Smooth muscle cell (in vitro differentiated cells): Measurements from ENCODE around the gene KLRD1. TPM values are rescaled to one million over a fixed set of nuclear protein-coding genes. Genes with fewer than 3 reads are reported as not detected.
A peak's percentile ranks its signal among the peaks of the same experiment; 100 is the strongest.
"Not testable (repeated sequence)": the region's sequence is repeated elsewhere in the genome, so short reads cannot be mapped to it uniquely, and the experiment has no call there.

Experiments
- DNase-seq: peaks from one replicate; lab custom pipeline; 2025; ENCODE audit not compliant: unreplicated experiment; lab: John Stamatoyannopoulos, UW
- H2AFZ ChIP-seq: fragments of 200-600 bp; sonication (generic); 2 replicates; pipeline ENCODE4 v1.6.0; 2016; ENCODE audit warnings: antibody characterized with exemption, low read depth, mild to moderate bottlenecking
- H3F3A ChIP-seq: fragments of 200-600 bp; sonication (generic); 2 replicates; pipeline ENCODE4 v1.6.0; 2017; ENCODE audit warnings: antibody characterized with exemption, low read depth
- H3K27ac ChIP-seq: fragments of 200-600 bp; sonication (generic); 2 replicates; pipeline ENCODE4 v1.5.1; 2016; ENCODE audit warnings: low read depth, mild to moderate bottlenecking
- H3K27me3 ChIP-seq: fragments of 200-600 bp; sonication (generic); 2 replicates; pipeline ENCODE4 v1.6.1; 2016; ENCODE audit warnings: low read depth, mild to moderate bottlenecking
- H3K36me3 ChIP-seq: fragments of 200-600 bp; sonication (generic); 2 replicates; pipeline ENCODE4 v1.5.1; 2016; ENCODE audit warnings: low read depth
- H3K4me1 ChIP-seq: fragments of 200-600 bp; sonication (generic); 2 replicates; pipeline ENCODE4 v1.5.1; 2016; ENCODE audit warnings: low read depth
- H3K4me2 ChIP-seq: fragments of 200-600 bp; sonication (generic); 2 replicates; pipeline ENCODE4 v1.6.0; 2016; ENCODE audit warnings: mild to moderate bottlenecking
- H3K4me3 ChIP-seq: fragments of 200-600 bp; sonication (generic); 2 replicates; pipeline ENCODE4 v1.5.1; 2016; ENCODE audit warnings: mild to moderate bottlenecking
- H3K79me2 ChIP-seq: fragments of 200-600 bp; sonication (generic); 2 replicates; pipeline ENCODE4 v1.6.0; 2016; ENCODE audit warnings: low read depth, mild to moderate bottlenecking
- H3K9ac ChIP-seq: fragments of 200-600 bp; sonication (generic); 2 replicates; pipeline ENCODE4 v1.6.0; 2016; ENCODE audit warnings: low read depth
- H3K9me3 ChIP-seq: fragments of 200-600 bp; sonication (generic); replicated peaks from 2 replicates; pipeline ENCODE4 v1.5.1; 2016; ENCODE audit warnings: low read depth
- H4K20me1 ChIP-seq: fragments of 200-600 bp; sonication (generic); 2 replicates; pipeline ENCODE4 v1.6.0; 2016; ENCODE audit warnings: low read depth
- WGBS: methylation state at CpG from one replicate; pipeline ENCODE4 v1.1.7; 2016; ENCODE audit warnings: low lambda C conversion rate; 5-methylcytosine and 5-hydroxymethylcytosine counted together
- polyA plus RNA-seq: library from polyadenylated mRNA; unstranded; fragments of >200 nt; fragmentation: Nextera tagmentation; extraction: Ambion mirVana; gene quantifications from 2 replicates; pipeline ENCODE4 v1.2.1, GENCODE V29; 2016
- total RNA-seq: library from RNA; depleted of rRNA; stranded (reverse); fragments of >200 nt; gene quantifications from 2 replicates; pipeline ENCODE4 v1.2.3, GENCODE V29; 2014
- TF ChIP-seq, protein P1 (sequence below): fragments of 200-600 bp; sonication (generic); IDR thresholded peaks from 2 replicates; pipeline ENCODE4 v1.5.1; 2017; ENCODE audit warnings: borderline replicate concordance, mild to moderate bottlenecking, antibody characterized with exemption; ENCODE audit not compliant: insufficient read depth, poor library complexity, severe bottlenecking

KLRD1 gene
- total and polyA plus RNA-seq, 2 experiments from 2014 or later = 0.09 to 0.18 TPM

DNA sequence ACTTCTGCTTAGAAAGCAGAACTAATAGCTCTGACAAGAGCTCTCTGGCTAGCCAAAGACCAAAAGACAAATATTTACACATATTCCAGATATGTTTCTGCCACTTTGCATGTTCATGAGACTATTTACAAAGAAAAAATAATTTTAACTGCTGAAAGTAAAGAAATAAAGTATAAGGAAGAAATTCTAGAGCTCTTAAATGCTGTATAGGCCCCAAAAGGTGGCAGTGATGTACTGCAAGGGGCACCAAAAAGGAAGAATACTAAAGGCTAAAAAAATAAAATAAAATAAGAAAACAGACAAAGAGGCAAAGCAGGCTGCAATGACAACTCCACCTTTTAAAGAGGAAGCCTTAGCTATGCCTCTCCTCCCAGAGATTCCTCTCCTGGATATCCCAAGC is 59.2 kb downstream of the KLRD1 start:
- Histone ChIP-seq H3K4me1 (peaks cover 30% of the 10 kb centered on the region), H3K4me2 (peak overlapping the region; percentile 12), H3K79me2 (no peaks in the 10 kb centered on the region), H3K9ac (no peak overlapping the region), H3F3A (peaks cover 6% of the 10 kb centered on the region), H3K9me3 (no peaks in the 10 kb centered on the region), H3K27ac (peak overlapping the region; percentile 92), H2AFZ (peak overlapping the region; percentile 52), H3K27me3 (no peaks in the 10 kb centered on the region), H4K20me1 (no peaks in the 10 kb centered on the region), H3K4me3 (no peak overlapping the region), H3K36me3 (no peaks in the 10 kb centered on the region)
- DNase-seq = no peak
- TF ChIP-seq, protein P1, sequence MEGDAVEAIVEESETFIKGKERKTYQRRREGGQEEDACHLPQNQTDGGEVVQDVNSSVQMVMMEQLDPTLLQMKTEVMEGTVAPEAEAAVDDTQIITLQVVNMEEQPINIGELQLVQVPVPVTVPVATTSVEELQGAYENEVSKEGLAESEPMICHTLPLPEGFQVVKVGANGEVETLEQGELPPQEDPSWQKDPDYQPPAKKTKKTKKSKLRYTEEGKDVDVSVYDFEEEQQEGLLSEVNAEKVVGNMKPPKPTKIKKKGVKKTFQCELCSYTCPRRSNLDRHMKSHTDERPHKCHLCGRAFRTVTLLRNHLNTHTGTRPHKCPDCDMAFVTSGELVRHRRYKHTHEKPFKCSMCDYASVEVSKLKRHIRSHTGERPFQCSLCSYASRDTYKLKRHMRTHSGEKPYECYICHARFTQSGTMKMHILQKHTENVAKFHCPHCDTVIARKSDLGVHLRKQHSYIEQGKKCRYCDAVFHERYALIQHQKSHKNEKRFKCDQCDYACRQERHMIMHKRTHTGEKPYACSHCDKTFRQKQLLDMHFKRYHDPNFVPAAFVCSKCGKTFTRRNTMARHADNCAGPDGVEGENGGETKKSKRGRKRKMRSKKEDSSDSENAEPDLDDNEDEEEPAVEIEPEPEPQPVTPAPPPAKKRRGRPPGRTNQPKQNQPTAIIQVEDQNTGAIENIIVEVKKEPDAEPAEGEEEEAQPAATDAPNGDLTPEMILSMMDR = peak; percentile 21

DNA sequence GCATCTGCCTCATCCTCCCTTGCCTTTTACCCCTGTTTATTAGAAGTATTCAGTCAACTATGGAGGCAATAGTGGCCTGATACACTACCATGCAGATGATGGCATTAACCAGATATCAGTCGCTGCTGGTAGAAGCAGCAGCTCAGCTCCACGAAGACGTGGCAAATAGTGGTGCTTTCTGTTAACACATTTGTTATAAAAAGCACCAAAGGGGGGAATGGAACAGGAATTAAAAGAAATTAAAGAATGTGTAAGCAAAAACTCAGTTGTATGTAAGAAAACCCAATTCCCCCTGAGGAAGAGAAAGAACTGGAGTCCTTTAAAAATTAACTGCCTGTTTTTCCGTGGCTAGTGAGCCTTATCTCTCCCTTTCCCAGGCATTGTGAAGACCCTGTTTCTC is 60.0 kb downstream of the KLRD1 start:
- H3K9me3 ChIP-seq, H3K4me2 ChIP-seq, H3K27ac ChIP-seq, H3K27me3 ChIP-seq, H3K79me2 ChIP-seq, DNase-seq, H4K20me1 ChIP-seq, H3F3A ChIP-seq, H2AFZ ChIP-seq, H3K36me3 ChIP-seq, H3K4me3 ChIP-seq, H3K9ac ChIP-seq: not testable (repeated sequence)
- peaks cover 23% of the 10 kb centered on the region for H3K4me1 ChIP-seq
- 72% methylated on average over 4 of the region's 4 CpGs for WGBS

DNA sequence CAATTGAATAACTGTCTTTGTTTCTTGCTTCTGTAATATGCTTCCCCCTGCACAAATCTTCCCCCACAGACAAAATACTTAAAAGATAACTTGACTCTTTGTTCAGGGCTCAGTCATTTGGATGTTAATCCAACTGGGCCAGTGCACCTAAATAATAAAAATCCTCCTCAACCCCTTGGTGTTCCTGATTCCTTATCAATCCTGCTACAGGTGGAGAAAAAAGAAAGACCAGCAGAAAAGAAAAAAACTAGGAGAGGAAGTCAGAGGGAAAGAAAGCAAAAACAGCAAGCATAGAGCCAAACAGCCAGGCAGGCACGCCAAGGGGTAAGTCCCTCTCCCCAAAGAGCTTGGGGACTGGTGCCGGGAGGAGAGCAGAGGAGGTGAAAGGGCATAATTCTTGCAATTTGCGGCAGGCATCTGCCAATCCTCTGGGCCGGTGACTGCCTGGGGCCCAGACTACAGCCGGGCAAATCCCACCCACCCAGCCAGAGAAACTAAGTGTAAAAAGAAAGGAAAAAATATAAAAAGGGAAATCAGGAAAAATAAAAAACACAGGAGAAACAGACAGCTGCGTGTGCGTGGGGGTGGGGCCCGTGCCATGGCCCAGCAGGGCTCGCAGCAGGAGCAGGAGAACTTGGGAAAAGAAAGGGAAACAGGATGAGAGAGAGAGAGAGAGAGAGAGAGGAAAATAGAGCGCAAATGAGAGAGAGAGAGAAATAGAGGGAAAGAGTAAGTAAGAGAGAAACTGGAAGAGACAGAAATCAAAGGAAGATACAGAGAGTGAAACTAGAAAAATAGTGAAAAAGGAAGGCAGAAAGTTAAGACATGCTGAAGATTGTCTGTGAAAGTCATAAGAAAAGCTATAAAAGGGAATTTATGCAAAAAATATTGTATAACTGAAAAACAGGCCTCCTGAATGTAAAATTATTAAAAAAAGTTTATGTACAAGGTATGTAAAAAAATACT is 60.8 kb downstream of the KLRD1 start:
- Histone ChIP-seq H4K20me1 (no peaks in the 10 kb centered on the region), H3K4me1 (peaks cover 18% of the 10 kb centered on the region), H3K27ac (no peak overlapping the region), H3F3A (peaks cover 2% of the 10 kb centered on the region), H3K9ac (no peak overlapping the region), H3K79me2 (no peaks in the 10 kb centered on the region), H3K4me3 (no peak overlapping the region), H2AFZ (no peak overlapping the region), H3K36me3 (no peaks in the 10 kb centered on the region), H3K4me2 (no peak overlapping the region), H3K9me3 (no peaks in the 10 kb centered on the region), H3K27me3 (no peaks in the 10 kb centered on the region)
- TF ChIP-seq, protein P1 = no peak
- 96% methylated on average over 10 of the region's 10 CpGs for WGBS
- no peak for DNase-seq

DNA sequence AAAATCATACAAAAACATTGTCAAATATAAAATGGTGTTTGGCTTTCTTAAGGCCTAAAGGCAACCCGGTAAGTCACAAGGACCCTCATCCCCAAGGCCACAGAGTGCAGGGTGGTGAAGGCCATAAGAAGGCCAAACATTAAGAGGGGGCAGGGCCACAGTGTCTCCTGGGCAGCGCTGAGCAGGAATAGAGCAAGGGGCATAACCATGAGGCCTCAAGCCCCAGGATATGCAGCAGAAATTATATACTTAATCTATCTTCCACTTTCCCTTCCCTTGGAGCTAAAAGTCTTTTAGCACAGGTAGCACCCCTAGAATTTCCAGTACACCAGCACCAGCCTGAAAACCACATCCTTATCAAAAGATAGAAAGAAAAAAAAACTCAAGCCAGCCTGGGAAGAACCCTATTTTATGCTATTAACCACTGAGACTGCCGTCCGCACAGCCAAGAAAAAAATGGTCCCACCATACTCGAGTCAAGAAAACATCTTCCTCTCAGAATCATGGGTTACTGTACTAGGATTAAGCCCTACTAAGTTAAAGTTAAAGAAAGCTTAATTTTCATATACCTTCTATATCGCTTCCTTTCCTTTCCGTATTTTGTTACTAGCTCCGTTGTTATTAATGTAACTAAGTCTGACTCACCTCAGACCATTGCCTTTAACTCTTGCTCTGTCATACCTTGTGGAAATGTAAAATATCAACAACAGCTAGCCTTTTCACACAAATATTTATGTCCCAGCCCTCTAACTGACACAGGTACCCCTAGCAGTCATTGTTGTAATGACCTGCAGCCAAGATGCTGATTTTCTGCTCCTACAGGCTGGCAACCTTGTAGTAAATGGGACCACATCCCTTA is 62.1 kb downstream of the KLRD1 start:
- peaks cover 10% of the 10 kb centered on the region for H3K4me1 ChIP-seq
- no peak for DNase-seq
- H3F3A ChIP-seq = no peaks in the 10 kb centered on the region
- H3K27ac ChIP-seq = no peak overlapping the region
- TF ChIP-seq, protein P1 = no peak
- no peak overlapping the region for H2AFZ ChIP-seq
- H3K4me2 ChIP-seq = no peak overlapping the region
- no peaks in the 10 kb centered on the region for H3K36me3 ChIP-seq
- 94% methylated on average over 8 of the region's 8 CpGs for WGBS
- H3K9ac ChIP-seq = no peak overlapping the region
- no peak overlapping the region for H3K4me3 ChIP-seq
- H3K9me3 ChIP-seq = no peaks in the 10 kb centered on the region
- no peaks in the 10 kb centered on the region for H3K27me3 ChIP-seq
- H4K20me1 ChIP-seq = no peaks in the 10 kb centered on the region
- H3K79me2 ChIP-seq = no peaks in the 10 kb centered on the region

DNA sequence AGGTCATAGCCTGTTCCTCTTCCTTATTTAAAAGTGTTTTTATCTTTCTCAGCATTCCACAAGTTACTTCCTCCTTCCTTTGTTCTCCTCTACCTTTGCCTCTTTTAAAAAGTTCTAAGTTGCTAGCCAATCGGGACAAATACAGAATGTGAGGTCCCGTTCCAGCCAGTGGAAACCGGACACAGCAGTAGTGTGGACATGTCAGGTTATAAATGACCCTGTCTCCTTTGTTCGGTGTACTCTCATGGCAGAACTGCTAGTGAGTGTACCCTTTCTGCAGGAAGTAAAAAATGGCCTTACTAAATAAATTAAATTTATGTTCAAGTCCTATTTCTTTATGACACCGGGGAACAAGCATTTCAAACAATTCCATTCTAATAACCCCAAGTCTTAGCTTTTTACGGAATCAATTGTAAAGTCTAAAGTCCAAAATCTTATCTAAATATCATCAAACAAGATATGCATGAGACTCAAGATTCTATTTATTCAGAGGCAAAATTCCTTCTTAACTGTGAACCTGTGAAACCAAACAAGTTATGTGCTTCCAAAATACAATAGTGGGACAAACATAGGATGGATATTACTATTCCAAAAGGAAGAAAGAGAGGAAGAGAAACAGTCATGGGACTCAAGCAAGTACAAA is 64.3 kb downstream of the KLRD1 start:
- H2AFZ ChIP-seq, H4K20me1 ChIP-seq, H3F3A ChIP-seq, H3K27me3 ChIP-seq, H3K4me3 ChIP-seq, H3K4me2 ChIP-seq, H3K36me3 ChIP-seq, H3K4me1 ChIP-seq, H3K79me2 ChIP-seq, H3K27ac ChIP-seq, H3K9me3 ChIP-seq, DNase-seq, H3K9ac ChIP-seq: not testable (repeated sequence)
- 97% methylated on average over 6 of the region's 6 CpGs for WGBS
